ENCODE results near the gene CADPS2.

GRCh38 chr7:122833888-122834570 lies 52.2 kb downstream of the CADPS2 start:
- TF ChIP-seq CTCF (IDR thresholded peaks at IDR 0.05) (no peak), POLR2A (IDR thresholded peaks at IDR 0.05) (no peak)

All from body of pancreas (tissue), 4 donors.